ENCODE results near the gene SLC38A11.

The SLC38A11 gene

DNA sequence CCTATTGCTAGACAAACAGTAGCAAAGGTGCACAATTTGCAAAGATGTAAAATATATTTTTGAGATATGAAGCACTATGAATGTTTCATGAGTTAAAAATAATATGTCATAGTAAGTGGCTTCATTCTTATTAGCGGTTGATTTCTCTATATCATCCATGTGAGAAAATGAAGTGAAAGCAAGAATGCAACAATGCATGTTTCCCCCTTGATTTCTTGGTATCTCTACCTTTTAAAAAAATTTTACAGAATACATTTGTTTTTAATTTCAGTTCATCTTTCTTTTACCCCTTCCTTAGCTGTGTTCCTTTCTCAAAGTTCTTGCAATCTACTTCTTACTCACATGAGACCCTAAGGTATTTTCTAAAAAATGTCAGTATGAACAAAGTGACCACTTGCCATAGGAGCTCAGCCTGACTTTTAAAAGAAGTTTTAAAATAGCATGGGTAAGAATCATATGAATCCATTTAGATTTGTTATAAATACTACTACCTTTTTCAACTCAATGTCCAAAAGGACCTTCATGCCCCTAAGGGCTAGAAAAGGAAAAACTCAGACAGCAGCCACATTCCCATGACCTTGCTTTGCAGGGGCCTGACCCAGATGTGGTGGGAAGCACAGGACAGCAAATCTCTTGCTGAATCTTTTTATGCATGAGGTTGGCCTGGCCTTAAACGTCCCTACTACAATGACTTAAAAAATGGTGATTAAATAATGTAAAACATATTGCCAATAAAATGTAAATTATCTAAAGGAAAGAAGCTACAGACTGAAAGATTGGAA is 14.8 kb upstream of the SLC38A11 start:
- no peak for DNase-seq (ENCODE audit: low read depth)

DNA sequence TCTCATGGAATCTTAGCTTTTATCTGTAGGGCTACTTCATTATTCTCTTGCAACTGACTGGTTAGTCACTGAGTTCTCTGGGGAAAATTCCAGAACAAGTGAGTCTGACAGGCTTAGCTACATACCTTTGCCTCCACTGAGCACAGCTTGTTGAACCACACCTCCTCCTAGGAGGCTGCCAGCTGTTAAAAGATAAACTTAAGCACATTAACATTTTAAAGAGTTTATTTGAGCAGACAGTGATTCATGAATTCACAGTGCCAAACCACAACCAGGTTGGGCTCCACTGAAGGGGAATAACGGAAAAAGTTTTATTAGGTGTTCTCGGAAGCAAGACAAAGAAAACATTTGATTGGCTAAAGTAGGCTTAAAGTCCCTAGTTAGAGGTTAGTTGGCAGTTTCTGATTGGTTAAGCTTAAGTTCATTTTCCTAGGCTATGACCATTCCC is 12.5 kb upstream of the SLC38A11 start:
- peak; percentile 99 for DNase-seq (ENCODE audit: low read depth)

DNA sequence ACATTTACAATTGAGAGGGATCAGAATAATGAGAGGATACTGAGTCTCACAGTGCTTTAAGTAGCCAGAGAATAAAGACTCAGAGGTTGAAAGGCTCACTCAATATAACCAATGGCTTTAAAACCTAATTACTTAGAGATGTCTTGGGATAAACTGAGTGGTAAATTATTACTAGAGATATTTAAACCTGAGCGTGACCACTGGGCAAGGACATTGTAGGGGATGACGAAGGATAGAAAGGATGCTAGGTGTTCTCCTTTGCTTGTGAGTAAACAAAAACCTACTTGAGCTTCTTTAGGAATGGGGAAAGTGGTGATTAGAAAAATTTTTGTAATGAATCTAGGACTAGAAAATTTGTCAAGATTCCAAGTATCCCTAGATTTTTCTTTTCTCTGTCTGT is 12.0 kb upstream of the SLC38A11 start:
- no peak for DNase-seq (ENCODE audit: low read depth)

DNA sequence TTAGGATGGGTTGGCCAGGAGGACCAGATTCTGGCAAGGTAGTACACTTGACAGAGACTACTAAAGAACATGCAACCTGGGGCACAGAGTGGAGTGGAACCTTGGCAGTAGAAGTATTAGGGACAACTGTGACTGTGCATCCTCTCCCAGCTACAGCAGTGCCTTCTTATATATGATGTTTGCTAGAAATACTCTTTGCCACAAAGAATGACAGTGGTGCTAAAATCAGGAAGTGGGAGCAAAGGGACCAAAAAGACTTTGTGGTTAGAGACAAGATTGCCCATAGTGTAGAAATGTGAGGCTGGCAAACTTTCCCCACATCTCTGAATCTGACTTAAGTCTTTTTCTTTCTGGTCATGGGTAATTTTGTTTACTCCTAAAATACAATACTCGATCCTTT is 9.4 kb upstream of the SLC38A11 start:
- DNase-seq (ENCODE audit: low read depth), result no peak

DNA sequence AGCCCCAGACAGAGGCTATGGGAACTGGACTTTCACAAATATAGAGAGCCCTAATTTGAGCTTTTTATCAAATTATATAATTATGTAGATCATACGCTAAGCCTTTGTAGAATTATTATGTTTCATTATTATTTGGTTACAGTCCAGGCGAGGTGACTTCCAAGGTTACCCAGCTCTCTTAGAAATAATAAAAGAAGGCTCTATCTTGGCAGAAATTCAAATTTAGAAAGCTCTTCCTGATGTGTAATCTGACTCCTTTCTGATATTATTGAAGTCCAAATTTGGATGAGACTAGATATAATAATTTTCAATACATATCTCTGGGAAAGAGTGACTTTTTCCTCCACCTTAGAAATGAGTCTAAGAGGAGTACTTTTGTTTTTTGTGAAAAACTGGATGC is 4.8 kb upstream of the SLC38A11 start:
- no peak for DNase-seq (ENCODE audit: low read depth)

DNA sequence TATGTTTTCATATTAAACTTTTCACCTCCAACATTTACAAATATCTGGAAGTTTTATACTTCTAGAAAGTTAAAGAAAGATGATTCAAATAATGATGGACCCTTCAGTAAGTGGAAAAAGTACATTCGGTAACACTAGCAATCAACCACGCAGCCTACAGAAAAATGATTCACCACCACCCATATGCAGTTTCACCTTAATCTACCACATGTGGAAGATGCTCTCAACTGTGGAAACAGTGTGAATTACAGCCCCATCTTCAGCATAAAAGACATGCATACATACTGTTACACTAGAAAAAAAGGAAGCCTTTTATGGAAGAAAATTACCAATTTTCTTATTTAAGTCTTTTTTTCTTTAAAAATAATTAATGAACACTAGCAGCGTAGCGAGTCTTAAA is 1.1 kb downstream of the SLC38A11 start:
- no peak for DNase-seq (ENCODE audit: low read depth)

DNA sequence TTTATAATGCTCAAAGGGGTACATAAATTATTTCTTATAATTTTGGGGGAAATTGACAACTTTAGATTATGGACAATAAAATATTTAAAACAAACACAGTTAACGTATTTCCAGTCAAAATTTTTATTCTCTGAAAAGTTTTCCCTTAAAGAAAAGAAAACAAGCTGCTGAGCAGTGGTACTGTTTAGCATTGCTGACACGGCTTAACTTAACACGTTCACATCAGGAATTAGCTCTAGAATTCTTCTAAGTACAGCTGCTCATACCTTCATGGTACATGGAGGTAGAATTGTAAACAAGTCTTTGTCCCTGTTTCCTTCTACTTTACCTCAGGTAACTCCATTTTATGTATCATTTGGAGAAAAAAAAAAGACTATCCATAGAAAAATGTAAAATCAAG is 2.0 kb downstream of the SLC38A11 start:
- no peak for DNase-seq (ENCODE audit: low read depth)

DNA sequence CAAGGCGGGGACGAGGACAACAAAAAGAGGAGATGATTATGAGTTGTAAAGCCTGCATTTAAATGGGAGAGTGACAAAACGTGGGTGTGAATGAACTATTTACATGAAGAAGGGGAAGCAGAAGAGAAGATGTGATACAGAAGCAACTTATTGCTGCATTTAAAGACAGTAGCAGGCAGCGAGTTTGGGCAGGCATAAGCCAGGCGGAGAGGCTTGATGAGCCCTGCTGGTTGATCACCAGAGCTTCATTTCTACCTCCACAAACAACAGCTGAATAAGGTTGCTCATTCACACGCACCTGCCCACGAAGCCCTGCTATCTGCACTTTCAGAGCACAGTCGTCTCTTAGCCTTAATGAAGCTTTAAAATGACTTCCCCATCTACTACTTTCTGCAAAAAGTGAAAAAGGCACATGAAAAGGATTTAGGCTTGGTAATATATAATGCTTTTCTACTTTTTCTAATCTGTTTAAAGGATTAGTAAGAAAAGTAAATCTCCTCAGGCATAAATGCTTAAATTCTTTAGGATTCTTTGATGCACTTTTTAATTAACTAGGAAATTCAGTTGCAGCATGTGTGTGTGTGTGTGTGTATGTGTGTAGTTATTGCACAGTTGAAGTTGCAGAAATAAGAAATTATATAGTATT is 3.1 kb downstream of the SLC38A11 start:
- DNase-seq (ENCODE audit: low read depth), result no peak

DNA sequence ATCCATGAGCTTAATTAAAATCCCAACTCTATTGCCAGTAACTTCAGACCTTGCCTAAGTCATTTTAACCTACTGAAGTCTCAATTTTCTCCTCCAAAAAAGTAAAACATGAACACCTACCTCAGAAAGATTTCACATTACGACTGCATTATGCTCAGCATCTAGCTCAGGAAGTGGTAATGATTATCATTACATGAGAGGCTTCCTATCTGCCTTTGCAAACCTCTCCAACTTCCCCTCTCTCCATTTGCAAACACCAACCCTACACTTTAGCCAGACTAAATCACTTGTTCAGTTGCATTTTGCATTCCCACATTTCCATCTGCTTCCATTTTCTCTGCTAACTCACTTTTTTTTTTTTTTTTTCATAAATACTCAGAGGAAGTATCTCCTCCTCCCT is 6.8 kb downstream of the SLC38A11 start:
- no peak for DNase-seq (ENCODE audit: low read depth)

DNA sequence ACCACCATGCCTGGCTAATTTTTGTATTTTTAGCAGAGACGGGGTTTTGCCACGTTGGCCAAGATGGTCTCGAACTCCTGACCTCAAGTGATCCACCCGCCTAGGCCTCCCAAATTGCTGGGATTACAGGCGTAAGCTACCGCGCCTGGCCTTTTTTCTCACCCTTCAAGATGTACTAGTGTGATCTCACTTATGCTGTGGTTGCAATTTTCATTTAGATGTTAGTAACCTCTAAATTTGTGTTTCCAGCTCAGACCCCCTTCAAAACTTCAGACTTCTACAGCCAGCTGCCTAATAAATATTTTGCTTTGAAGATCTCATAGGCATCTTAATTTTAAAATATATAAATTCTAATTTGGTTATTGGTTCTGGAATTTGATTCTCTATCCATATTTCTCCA is 8.0 kb downstream of the SLC38A11 start:
- no peak for DNase-seq (ENCODE audit: low read depth)

DNA sequence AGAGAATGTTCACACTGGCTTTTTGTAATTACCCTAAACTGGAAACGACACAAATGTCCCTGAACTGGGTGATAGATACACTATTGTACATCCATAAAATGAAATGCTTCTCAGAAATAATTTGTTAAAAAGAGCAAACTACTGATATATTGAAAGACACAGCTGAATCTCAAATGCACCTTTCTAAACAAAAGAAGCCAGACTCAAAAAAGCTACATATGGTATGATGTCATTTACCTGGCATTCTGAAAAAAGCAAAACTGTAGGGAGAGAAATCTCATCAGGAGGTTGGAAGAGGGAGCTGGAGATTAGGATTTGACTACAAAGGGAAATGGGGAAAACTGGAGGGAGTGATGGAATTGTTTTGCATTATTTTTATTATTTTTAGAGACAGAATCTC is 12.0 kb downstream of the SLC38A11 start:
- no peak for DNase-seq (ENCODE audit: low read depth)

DNA sequence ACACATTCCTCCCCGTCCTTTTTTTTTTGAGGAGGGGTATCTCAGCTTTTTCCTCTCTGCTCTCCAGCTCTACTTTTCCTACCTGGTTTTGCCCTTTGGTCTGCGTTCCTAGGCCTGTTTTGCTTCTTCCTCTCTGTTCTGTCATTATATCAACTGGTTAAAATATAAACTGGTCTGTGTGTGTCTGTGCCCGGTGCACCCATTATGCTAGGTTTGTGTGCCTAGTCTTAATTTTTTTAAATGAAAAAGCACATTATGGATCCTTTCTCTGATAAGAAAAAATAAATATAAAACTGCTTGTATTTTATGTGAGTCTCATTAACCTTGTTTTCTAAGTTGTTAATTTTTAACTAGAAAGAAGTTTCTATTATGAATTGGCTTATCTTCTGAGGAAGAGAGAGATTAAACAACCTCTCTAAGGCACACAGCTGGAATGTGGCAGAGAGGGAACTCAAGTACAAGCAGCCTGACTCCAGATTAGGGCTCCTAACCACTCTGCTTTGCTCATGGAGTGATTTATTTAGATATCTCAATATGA is 17.4 kb downstream of the SLC38A11 start:
- DNase-seq (ENCODE audit: low read depth), result no peak

DNA sequence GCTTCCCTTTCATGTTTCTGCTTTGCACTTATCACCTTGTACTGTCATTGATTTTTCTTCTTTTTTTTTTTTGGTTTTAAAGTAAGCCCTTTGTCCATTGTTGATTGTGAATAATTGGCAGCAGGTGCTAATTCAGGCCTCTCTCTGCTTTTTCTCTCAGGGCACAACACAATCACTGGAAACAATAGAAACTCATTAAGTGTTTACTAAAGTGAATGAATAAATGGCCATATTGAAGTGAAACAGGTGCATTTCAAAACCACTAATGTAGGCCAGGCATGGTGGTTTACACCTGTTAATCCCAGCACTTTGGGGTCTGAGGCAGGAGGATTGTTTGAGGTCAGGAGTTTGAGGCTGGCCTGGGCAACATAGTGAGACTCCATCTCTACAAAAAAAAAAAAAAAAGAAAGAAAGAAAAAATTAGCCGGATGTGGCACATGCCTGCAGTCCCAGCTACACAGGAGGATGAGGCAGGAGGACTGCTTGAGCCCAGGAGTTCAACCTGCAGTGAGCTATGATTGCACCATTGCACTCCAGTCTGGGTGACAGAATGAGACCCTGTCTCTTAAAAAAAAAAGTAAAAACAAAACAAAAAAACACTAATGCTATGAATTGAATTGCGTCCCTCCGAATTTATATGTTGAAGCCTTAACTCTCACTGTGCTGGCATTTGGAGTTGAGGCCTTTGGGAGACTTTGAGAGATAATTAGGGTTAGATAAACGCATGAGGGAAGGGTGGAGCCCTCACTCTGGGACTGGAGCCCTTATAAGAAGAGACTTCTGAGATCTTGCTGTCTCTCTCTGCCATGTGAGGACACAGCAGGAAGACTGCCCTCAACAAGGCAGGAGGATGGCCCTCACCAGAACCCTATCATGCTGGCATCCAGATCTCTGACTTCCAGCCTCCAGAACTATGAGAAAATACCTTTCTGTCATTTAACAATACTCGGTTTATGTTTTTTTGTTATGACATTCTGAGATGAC is 19.9 kb downstream of the SLC38A11 start:
- DNase-seq (ENCODE audit: low read depth), result no peak

DNA sequence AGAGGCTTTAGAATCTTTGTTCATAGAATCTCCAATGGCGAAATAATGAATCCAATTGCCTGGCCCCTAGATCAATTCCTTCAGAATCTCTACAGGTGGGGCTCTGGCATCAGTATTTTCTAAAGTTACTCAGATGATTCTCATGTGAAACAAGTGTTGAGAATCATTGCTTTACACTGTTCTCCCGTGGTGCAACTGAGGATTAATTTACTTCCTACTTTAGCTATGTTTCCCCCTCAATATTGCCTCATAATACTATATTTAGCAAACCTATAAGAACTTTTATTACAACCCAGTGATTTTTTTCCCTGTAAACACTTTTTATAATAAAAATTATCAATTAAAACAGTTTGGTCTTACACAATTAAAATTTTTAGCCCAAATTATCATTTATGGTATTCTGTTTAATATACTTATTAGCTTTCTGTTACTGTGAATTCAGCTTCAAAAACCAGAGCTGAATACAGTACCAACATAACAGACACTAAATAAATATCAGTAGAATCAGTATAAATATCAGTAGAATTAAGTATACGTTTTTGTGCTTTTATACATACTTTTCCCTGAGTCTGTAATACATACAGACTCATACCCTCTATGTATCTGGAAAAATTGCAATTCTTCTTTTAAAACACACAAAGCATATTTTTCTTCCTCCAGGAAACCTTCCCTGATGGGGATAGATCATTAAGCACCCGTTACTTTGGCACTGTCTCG is 20.8 kb downstream of the SLC38A11 start:
- no peak for DNase-seq (ENCODE audit: low read depth)

DNA sequence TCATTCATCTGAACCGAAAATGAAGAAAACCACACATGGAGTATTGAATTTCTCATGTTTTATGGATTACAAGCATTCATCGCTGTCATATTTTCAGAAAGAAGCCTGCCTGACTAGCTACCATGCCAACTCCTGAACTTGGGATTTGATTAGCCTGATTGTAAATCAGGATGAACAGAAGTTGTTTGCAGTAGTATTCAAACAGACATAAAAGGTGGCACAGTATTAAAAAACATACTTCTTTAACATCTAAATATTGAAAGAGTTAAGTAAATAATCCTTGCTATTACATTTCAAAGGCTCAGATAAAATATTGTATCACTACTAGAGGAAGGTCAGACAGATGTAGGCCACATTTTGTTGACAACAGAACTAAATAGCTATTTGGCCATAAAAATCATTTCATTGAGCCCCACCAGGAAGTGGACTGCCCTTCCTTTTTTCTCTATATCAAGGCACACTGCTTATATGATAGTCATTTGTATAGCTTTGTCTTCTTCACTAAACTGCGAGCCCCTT is 21.6 kb downstream of the SLC38A11 start:
- DNase-seq (ENCODE audit: low read depth), result no peak

DNA sequence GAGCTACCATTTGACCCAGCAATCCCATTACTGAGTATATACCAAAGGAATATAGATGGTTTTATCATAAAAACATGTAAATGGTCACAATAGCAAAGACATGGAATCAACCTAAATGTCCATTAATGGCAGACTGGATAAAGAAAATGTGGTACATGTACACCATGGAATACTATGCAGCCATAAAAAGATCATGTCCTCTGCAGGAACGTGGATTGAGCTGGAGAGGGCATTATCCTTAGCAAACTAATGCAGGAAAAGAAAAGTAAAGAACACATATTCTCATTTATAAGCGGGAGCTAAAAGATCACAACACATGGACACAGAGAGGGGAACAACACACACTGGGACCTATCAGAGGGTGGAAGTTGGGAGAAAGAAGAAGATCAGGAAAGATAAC is 22.9 kb downstream of the SLC38A11 start:
- DNase-seq (ENCODE audit: low read depth), result no peak

DNA sequence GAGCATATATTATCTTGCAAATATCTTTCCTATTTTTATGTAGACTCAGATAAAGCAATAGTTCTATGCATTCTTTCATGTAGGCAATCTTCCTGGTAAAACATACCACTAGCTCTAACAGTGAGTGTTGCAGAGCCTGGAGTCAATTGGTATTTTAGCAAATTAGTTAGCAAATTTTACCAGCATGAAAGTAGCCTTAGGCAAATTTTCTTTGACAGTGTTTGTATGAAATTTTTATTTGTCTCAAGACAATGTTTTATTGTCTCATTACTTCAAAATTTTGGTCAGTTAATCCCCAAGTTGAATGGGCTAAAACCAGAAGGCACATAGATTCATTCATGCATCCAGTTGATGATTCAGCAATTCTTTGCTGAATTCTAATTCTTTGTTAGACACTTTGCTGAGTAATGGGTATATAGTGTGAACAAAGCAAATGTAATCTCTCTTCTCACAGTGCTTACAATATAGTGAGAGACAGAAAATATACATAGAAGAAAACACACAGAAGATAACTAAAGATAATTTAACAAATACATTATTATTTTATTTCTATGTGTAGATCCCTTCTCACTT is 27.1 kb downstream of the SLC38A11 start:
- DNase-seq (ENCODE audit: low read depth), result no peak

DNA sequence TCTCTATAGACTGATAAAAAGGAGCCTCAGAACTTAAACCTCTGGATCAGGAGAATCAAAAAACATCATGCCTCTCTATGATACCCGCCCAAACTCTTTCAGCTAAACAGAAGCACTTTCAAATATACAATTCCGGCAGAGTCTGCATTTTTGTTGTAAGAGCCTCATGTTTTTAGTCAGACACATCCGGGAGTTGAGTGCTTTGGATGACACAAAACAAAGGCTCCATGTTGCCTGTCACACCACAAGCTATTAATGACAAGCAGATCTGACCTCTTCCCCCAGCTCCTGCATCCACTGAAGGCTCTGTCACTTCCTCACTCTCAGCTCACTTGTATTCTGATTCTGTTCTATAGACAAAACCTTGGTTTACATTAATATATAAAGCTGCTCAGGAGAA is 33.2 kb downstream of the SLC38A11 start:
- no peak for DNase-seq (ENCODE audit: low read depth)

DNA sequence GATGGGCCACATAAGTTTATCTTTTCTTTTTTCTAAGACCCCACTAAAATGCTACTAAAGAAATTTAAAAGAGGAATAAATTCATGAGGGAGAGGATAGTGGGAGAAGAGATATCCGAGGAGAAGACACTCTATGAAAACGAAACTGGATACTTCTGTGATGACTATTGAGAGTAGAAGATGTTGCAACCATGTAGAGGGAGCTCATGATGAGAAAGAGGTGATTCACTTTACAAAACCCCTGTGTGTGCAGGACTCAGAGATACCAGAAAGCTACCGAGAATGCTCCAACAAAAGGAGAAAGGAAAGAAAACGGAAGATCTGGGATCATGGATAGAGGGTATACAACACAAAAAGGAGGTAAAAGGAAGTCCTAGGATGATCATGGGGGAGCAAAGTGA is 34.9 kb downstream of the SLC38A11 start:
- peak; percentile 91 for DNase-seq (ENCODE audit: low read depth)

DNA sequence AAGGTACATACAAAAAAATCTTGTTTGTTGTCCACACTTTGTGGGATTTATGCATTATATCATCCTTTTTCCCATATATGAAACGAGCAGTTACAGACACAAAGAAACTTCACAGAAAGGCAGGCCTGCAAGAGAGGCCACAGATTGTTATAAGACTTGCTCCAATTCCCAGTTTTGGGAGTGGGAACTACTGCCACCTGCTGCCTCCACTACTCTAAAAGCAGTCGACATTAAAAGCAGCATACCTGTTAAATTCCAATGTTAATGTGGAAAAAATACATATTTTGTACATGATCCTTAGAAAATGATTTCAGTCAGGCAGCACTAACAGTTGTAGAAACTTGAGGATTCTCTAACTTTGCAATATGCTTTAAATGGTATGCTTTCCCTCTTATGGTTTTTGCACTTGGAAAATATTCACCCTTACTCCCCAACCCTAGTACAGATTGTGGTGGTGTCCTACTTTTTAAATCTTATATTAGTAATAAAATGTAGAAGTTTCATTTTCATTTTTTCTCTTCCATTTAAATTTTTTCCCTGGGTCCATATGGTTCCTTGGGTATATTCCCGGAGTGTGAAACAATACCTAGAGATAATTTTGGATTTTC is 37.9 kb downstream of the SLC38A11 start:
- no peak for DNase-seq (ENCODE audit: low read depth)

DNA sequence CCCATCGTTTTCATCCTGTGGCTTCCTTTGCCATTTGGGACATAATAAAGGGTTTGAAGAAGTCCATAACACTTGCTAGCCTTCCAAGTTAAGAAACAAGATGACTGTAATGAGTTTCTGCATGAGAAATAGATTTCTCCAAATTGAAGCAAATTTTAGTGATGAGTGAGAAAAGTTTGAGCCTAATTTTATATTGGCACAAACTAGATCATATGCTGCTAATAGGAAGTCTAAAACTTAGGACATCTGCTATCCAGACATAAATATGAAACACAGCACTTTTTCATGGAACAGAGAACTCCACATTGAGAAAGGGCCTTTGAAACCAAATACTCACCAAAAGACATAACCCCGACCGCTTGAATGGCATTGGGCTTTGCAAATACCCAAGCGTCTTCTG is 39.8 kb downstream of the SLC38A11 start:
- no peak for DNase-seq (ENCODE audit: low read depth)
